Sigmoid colon (tissue), 4 donors: ENCODE data around the gene AKAP17A.

Experiments used
- EP300 ChIP-seq, 4 donors: sonication (generic); formaldehyde crosslinking; IDR thresholded peaks; one replicate each; pipeline ENCODE4 v1.6.1; 2017; ENCODE audit warnings: antibody characterized with exemption in 4 of 4
- POLR2A ChIP-seq, 2 donors: fragments of 450-650 bp; IDR thresholded peaks; one replicate each; pipeline ENCODE4 v1.6.1; 2016; ENCODE audit warnings: antibody characterized with exemption in 2 of 2, mild to moderate bottlenecking in 2 of 2, moderate library complexity in 2 of 2
- TF ChIP-seq, protein P1 (sequence below), 4 experiments: fragments of 450-650 bp in 3 of 4; fragments of 200-600 bp in 1 of 4; IDR thresholded peaks; one replicate each; pipeline ENCODE4 v1.5.1; 2016 to 2019; ENCODE audit warnings: antibody characterized with exemption in 4 of 4, mild to moderate bottlenecking in 3 of 4, moderate library complexity in 2 of 4

DNA sequence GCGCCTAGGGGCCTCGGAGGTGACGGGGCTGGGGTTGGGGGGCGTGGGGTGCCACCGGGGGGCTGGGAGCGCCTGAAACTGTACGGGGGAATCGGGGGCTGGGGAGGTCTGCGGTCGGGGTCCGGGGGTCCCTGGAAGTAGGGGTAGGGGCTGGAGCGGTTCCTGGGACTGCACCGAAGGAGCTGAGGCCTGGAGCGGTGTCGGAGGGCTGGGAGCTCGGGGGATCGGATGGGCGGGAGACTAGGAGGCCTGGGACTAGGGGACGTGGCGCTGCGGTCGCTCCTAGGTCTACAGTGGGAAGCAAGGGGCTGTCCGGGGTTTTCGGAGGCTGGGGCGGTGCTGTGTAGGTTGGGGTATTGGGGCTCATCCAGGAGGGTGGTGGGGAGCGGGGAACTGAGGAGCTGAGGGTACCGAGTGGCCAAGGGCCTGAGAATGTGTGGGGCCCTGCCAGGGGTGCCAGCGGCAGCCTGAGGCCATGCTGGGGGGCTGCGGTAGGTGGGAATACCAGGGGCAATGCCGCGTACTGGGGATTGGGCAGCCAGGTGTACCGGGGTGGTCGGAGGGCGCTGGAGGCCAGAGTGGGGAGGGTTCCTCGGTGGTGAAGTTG, 562 bp downstream of the AKAP17A start:
- TF ChIP-seq, protein P1, sequence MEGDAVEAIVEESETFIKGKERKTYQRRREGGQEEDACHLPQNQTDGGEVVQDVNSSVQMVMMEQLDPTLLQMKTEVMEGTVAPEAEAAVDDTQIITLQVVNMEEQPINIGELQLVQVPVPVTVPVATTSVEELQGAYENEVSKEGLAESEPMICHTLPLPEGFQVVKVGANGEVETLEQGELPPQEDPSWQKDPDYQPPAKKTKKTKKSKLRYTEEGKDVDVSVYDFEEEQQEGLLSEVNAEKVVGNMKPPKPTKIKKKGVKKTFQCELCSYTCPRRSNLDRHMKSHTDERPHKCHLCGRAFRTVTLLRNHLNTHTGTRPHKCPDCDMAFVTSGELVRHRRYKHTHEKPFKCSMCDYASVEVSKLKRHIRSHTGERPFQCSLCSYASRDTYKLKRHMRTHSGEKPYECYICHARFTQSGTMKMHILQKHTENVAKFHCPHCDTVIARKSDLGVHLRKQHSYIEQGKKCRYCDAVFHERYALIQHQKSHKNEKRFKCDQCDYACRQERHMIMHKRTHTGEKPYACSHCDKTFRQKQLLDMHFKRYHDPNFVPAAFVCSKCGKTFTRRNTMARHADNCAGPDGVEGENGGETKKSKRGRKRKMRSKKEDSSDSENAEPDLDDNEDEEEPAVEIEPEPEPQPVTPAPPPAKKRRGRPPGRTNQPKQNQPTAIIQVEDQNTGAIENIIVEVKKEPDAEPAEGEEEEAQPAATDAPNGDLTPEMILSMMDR (IDR thresholded peaks at IDR 0.05): no peak
- TF ChIP-seq POLR2A (IDR thresholded peaks at IDR 0.05) (no peak), EP300 (IDR thresholded peaks at IDR 0.05) (no peak)
